EH (cell line): Measurements from ENCODE around the gene ZNF263.

Experiments used
- DNase-seq: peaks from one replicate; pipeline ENCODE4 v3.0.0-alpha.2; 2015; ENCODE audit warnings: low read depth

Gene ZNF263

DNA sequence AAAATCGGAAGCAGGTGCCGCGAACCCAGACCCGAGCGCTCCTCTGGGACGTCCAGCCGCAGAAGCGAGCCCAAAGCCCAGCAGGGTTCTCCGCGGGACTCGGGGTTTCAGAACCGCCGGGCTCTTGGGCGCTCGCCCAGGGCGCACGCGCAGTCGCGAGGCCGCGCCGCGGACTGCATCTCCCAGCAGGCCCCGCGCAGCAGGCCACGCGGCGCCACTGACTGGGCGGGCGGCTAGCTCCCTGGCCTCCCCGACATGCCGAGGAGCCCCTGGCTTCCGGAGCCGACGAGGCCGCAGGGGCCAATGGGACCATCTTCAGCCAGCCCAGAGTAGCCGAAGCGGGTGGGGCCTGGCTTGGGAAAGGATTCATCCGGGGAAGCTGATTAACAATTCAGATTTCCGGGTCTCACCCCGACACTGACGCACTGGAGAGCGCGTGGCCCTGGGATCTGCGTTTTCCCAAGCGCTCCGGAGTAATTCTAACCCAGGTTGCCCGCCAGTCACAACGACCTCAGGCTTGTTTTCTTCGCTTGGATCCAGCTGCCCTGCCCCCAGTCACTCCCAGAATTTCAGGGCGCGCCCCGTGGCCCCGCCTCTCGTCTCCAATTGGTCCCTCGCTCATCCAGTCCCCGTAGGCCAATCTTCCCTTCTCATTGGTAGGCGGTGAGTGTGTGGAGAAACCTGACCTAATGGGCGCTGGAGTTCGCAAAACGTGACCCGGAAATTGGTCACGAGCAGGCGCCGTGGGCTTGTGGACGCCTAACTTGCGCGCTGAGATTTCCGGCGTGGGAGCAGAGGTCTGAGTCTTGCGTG, at the start of gene ZNF263:
Gene ZNF263 (plus strand): TSS at position 762 of the 813 bp plus-strand sequence. CDS start 328 bp downstream, outside the sequence.
- DNase-seq = peak; percentile 98

DNA sequence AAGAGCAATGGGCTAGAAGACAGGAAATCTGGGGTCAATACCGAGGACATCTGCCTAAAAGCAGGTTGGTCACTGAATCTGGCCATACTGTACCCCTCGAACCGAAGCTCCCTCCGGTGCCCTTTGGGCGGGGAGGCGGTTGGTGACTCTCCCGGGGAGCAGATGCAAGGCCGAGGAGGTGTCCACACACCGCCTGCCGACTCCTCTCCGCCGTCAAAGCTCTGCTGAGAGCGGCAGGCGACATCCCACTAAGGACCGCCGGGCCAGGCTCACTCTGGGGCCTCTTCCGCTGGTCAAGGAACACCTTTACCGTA, 48.8 kb upstream of the ZNF263 start:
- no peak for DNase-seq

DNA sequence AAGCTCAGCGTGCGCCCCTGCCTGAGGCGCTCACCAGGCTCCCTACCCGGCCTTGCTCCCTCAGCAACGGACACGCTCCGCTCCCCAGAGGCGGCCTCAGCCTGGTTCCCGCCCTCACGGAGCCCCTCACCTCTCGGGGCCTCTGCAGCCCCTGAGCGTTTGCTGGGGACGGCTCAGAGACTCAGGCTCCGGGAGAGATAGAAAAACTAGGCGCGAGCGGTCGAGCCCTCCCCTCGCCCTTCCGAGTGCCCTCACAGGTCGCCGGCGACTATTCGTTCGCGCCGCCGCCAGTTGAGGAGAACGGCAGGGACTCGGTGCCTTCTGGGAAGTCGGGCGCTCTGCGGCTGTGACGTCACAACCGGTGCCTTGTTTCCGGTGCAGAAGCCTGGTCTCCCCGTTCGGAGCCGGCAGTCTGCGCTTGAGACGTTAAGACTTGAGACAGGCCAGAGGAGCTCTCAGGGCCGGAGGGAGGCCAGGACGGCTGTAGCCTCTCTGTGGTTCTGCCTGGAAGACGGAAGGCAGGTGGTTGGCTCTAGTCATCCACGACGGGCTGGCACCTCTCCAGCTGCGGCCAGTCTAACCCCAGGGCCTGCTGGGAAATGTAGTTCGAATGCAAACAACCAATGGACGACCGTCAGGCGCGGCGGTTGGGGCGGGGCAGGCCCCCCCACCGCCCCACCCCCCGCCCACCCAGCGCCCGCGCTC, 48.3 kb upstream of the ZNF263 start, which contains the start of gene ZNF200:
Gene ZNF200 (minus strand): TSS at position 302 of the 705 bp plus-strand sequence. CDS start 1,403 bp downstream, outside the sequence.
- DNase-seq = peak; percentile 96

DNA sequence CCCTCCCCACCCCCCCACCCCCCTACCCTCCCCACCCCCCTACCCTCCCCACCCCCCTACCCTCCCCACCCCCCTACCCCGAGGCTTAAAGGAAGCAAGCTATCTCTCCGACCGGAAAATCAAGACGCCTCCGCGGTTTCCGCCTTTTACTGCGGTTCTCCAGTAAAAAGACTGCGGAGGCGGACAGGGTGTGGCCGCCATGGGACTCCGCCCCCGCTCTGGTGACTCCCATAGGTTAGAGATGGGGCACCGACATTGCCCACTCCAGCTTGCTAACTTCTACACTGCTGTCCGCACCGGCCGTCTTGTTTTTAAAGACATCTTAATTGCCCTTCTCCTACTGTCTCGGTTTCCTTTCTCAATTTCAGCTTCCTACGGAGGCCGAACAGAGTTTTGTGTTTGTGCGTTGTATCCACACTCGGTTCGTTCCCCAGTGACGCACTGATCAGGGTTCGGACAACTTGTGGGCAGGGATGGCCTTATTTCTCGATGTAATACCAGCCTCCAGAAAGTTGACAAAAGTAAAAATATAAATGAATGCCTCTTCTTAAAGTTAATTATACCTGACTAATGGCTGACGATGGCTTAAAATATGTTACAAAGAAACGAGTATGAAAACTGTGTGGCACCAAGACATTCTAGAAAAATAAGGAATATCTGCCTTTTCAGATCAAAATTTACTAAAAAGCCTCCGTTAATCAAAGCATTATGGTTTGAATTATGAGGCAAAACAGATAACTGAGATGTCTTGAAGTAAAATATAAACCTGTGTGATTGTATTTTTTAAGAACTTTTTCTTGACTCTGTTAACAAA, 47.2 kb upstream of the ZNF263 start:
- DNase-seq = no peak

DNA sequence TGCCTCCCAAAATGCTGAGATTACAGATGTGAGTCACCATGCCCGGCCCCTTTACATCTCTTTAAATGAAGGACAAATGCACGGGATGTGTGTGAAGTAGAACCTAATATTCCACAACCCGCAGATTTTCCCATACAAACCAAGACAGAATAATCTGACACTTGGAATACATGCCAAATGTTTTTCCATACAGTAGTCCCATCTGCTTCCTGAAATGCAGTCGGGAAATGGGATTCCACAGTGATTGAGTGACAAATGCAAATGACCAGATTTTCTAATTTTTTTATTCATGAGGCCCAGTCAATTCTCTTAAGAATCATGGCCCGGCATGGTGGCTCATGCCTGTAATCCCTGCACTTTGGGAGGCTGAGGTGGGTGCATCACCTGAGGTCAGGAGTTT, 41.5 kb upstream of the ZNF263 start:
- no peak for DNase-seq

DNA sequence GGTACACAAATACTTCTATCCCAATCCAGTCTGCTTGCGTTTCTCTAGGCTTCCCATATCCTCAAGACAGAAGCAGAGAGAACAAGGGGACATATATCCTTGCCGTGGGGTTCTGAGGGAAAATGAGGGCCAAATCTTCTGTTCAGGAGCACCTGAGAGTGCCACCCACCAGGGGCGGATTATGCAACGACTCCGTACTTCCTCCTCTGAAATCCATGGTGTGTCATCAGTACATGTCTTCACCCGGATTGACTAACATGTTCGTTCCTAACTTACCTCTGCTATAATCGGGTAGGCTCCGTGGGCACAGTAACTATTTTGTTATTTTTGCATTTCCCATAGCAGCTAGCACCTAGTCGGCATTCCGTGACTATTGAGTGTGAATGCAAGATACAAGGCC, 40.6 kb upstream of the ZNF263 start:
- DNase-seq = no peak

DNA sequence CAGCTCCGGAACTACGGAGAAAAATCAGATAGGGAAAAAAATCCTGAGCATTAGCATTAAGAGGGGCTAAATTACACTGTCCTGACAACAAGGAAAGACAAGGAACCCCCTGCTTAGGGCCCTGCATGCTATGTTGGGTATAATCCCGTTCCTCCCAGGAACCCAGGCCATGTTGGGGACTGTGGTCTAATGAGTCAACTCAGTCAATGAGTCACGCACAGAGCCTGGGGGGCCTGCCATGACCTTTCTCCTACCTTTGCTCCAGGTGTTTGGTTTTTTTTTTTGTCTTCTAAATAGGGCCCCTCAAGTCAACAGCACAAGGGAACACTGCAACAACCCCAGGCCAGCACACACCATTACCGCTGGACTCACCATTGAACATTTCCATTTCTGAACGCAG, 39.4 kb upstream of the ZNF263 start:
- DNase-seq = no peak

DNA sequence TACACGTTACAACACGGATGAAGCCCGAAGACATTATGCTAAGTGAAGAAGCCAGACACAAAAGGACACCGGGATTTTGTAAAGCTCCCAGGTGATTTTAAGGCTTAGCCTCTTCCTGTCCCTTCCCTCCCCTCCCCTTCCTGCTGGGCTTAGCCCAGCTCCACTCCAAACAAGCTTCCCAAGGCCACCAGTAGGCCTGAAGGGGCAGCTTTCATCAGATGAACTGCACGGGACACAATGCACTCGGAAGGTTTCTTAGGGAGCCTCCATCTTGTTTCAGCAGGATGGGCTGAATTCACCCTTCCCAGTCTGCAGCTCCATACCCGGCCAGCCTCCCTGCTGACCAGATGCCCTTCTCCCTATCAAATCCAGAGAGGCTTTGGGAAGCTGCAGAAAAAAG, 37.3 kb upstream of the ZNF263 start:
- no peak for DNase-seq

DNA sequence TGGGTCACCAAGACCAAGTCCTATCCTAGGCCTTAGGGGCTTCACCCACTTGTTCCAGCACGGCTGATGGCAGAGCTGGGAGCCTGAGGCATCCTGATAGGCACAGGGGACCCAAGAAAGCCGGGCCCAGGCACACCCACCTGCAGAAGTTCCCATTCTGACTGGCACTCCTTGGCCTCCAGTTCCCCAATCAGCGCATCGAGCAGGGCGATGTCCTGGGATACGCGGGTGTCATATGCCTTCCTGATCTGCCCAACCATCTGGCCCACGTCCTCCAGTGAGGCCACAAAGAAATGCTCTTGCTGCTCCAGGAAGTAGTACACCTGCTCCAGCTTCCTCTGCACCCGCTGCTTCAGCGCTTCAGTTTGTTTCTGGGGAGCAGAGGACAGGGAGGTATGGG, 36.4 kb upstream of the ZNF263 start:
- DNase-seq = no peak

DNA sequence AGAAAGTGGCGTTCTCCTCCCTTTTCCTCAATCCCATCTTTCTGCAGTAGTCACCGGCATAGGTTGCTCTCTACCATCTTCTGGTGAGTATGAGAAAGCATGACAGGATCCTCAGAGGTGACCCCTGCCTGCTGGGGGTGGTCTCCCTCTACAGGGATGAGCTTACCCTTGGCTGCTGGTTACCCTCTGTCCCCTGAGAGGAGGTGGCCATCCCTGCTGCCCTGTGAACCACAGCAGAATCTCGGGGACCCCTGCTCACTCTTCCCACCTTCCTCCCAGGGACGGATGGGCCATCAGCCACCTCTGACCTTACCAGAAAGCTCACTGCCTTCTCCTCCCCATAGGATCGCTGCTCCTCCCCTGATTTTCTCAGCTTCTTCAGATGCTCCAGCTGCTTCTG, 34.7 kb upstream of the ZNF263 start:
- DNase-seq = no peak

DNA sequence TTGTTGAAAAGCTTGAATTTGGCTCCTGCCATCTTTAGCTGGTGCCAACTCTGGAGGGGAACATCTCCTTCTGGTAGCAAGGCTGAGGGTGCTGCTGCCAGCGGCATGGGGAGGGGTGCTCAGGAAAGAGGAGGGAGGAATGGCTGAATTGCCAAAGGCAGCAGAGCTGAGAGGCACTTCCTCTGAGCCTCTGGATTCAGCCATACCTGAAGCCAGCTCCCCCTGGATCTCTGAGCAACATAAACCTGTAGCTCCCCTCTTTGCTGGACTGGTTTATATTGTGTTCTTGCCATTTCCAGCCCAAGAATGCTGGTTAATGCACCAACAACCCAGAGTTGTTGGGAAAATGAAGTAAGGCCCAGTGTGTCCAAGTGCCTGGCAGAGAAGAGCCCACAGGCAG, 34.3 kb upstream of the ZNF263 start:
- no peak for DNase-seq

DNA sequence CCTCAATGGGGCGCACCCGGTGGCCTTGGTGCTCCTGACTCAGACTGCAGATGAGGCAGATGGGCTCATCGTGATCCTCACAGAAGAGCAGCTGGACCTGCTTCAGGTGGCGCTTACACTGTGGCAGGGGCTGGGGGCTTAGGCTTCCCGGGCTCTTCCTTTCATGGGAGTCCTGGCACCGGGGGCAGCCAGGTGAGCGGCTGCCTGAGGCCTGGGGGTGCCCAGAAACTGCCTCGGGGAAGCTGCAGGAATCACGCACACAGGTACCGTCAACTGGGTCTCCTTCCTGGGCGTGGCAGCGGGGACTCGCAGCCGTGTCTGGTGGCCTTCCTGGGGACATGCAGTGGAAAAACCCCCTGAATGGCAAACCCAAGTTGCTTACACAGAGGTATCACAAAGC, 33.8 kb upstream of the ZNF263 start:
- DNase-seq = no peak

DNA sequence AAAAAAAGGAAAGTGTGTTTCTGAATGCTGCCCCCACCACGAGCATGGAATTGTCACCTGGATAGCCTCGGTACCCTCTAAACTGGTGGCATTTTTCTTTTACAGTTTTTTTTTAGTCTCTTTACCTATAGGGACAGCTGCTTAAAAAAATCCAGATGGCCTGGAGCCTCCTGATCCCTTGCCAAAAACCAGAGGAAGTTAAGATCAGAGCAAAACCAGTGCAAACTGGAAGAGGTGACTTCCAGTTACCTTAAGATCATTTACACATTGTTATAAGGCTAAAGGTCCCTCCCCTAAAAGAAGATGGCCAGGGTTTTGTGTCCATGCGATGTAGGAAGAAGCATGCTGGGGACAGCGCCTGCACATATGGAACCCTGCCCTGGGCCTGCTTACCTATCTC, 30.3 kb upstream of the ZNF263 start:
- no peak for DNase-seq

DNA sequence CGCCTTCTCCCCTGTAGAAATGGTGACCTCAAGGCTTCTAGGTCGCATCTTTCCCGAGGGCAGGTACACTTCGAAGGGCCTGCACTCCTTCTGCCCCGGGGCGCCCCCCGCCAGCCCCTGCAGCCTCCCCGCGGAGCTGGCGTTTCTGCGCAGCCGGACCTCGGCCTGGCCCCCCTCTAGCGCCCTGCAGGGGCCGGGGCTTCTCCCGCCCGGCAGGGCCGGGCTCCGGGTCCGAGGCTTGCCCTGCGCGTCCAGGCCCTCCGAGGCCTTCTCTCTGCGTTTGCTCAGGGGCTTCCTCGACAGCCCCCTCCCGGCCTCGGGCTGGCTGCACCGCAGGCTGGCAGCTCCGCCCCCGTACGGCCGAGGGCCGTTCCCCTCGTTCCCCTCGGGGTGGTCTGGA, 29.0 kb upstream of the ZNF263 start:
- DNase-seq = no peak

DNA sequence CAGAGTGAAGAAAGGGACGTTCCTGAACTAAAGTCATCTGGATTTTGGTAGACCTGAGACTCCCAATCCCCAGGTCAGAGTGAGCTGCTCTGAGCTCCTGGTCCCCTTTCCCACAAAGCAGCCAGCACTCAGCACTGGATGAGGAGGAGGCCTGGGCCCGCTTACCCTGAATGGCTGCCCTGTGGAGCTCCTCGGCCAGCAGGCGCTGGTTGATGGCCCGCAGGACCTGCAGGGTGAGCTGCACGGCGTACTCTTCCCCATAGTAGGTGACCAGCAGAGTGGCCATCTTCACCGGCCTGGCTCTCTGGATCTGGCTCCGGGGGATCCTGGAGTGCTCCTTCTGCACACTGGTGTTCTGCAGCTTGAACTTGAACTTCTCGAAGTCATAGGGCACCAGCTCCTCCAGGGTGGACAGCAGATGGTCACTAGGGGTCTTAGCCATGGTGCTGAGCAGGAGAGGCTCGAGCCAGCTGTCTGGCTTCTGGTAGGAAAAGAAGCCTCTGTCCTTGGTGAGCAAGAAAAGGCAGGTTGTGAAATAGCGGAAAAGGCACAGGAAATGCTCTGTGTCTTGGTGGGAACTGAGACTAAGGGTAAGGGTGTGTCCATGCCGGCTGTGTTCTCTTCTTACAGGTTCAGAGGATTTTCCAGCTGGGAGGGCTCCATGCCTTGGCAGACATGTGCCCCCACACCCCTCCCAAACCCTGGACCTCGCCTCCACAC, 27.0 kb upstream of the ZNF263 start, which contains the start of gene MEFV:
Gene MEFV (minus strand): TSS at position 488 of the 720 bp plus-strand sequence. CDS start 46 bp downstream, at position 442.
- DNase-seq = peak; percentile 3

DNA sequence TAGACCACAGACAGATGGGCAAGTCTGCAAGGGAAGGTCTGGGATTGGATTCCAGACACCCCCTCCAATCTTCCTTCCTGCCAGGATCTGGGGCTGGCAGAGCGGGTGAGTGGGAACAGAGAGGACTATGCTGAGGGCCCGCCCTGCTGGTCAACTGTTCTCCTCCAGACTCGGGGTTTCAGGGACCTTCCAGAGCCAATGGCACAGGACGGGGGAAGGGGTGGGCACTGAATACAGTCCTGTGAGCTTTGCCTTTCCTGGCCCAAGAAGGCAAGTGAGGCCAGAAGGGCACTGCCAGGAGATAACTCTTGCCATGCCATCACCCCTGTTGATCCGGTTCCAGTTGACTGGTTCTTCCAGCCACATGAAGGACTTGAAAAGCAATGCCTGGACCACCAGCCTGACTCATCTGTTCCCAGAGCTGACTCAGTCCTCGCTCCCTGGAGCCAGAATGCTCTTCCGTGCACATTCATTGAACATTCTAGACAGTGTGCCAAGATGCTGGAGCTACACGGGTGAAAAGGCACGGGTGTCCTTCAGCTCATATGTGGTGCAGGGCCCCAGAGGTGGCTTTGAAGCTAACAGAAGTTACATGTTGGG, 26.3 kb upstream of the ZNF263 start:
- peak; percentile 32 for DNase-seq

DNA sequence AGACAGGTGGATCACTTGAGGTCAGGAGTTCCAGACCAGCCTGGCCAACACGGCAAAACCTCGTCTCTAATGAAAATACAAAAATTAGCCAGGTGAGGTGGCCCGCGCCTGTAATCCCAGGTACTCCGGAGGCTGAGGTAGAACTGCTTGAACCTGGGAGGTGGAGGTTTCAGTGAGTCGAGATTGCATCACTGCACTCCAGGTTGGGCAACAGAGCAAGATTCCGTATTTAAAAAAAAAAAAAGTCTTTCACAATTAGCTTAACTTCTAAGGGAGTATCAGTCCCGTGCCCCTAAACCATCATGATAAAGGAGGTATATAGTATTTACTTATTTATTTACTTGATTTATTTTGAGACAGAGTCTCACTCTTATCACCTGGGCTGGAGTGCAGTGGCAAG, 23.5 kb upstream of the ZNF263 start:
- DNase-seq = no peak

DNA sequence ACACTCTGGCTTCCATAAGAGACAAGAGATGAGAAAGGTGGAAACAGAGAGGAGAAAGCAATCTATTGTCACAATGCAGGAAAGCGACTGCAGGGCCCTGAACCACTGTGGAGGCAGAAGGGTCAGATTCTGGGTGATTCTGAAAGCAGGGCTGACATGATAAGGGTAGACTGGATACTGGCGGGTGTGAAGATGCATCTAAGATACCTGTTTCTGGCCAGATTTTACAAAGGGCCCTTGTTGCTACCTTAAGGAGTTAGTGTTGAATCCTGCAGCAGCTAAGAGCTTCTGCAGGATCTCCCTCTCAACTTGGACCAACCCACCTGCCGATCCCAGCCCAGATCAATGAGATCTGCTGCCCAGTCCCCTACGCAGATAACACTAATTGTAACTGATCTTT, 20.8 kb upstream of the ZNF263 start:
- no peak for DNase-seq

DNA sequence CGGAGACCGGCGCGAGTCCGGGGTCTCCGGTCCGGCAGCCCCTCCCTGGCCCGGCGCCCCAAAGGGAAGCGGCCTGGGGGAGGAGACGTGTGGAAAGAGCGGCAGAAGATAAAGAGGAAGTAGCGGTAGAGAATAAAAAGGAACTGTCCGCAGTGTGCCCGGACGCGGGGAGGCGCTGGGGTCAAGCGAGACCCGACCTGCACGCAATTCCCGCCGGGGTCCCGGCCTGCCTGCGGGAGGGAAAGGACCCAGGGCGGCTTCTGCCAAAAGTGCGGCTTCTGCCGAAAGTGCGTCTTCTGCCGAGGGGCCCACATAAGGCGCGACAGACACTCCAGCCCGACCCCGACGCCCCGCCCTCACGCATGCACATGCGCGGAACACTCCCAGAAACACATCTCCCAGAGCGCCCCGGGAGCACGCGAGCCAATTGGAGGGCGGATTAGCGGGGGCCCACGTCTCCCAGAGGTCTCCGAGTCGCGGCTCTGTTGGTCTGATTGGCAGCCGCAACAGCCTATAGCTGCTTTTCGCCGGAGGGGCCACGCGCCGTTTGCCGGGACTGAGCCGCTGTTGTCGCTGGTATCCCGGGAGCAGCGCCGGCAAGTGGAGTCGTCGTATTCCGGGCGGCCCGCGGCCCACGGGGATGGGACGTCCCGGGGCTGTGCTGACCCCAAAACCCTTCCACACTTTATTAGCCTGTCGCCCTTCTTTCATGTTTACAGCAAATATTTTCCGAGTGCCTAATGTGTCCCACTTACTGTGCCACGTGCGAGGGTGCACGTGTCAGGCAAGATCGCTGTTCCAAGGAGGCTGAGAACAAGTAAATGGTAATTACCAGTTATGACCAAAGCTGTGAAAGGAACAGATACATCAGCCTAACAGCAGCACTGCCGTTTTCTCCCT, 18.9 kb upstream of the ZNF263 start:
- peak; percentile 98 for DNase-seq

DNA sequence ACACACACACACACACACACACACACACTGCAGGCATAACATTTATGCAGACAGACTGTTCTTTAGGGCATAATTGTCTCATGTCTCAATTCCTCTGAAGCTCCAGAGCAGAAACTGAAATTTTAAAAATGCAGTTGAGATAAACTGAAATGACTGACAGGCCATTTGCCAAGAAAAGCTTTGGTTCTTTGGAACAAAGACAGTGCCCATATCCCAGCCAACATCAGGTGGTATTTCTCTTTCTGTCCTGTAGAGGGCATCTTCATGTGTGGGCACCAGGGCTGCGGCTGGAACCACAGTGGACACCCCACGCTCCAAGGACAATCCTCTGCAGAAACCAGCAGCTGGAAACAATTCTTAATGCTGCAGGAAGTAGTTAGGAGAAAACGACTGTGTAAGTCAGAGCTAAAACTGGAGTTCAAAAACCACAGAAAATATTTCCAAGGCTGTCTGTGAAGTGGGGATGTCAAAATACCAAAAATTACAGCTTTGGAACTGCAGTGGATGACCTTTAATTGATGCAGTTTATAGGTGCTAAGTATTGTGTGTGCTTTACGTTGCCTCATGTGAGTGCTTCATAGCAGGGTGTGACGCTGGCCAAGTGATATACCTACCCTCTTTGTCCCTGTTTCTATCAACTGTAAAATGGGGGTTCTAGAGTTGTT, 16.3 kb upstream of the ZNF263 start:
- DNase-seq = peak; percentile 82
